Measurements from ENCODE around the gene ATP9A. TPM values are rescaled to one million over a fixed set of nuclear protein-coding genes. Genes with fewer than 3 reads are reported as not detected.
A peak's percentile ranks its signal among the peaks of the same experiment; 100 is the strongest.

ATP9A gene
- total RNA-seq, 1 experiment from 2014 or later: 31.3 TPM

DNA sequence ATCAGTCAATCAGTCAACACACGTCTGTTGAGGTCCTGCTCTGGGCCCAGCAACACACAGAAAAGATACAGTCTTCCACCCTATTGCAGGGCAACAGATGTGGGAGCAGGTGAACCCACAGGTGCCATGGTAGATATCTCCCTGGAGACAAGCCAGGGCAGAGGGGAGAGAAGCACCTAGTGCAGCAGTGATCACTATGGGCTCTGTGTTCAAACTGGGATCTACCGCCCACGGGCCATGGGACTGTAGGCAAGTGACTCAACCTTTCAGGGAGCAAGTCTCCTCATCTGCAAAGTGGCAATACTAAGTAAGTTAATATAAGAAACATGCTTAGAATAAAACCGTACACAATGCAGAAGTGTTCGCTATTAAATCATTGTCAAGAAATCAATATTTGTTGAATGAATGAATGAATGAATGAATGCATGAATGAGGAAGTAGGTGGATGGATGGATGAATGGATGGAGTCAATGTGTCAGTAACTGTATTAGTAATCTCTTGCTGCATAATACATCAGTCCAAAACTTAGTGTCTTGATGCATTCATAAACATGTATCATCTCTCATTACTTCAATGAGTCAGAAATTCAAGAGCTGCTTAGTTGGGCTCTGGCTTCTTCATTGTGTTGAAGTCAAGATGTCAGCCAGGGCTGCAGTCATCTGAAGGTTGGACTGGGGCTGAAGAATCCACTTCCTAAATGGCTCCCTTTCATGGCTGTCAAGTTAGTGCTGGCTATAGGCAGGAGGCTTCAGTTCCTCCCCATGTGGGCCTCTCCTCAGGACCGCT, 193.7 kb downstream of the ATP9A start:
- Histone ChIP-seq H3K27me3 (ENCODE audit: low read length) (no peaks in the 10 kb centered on the region), H3K9me2 (replicated peaks; ENCODE audit: low read length) (no peaks in the 10 kb centered on the region), H3K27ac (ENCODE audit: low read length) (no peak overlapping the region), H3K79me2 (ENCODE audit: low read length) (no peaks in the 10 kb centered on the region), H3K4me2 (ENCODE audit: low read length) (no peak overlapping the region), H4K20me1 (ENCODE audit: low read length) (no peaks in the 10 kb centered on the region), H3K4me1 (ENCODE audit: insufficient read depth, low read length) (peaks cover 19% of the 10 kb centered on the region), H3F3A (ENCODE audit: low read length, unreplicated experiment) (peaks cover 2% of the 10 kb centered on the region), H3K36me3 (ENCODE audit: low read depth, low read length) (no peaks in the 10 kb centered on the region), H3K4me3 (ENCODE audit: low read length) (no peak overlapping the region), H2AFZ (ENCODE audit: low read length) (no peak overlapping the region), H3K9ac (ENCODE audit: low read length) (no peak overlapping the region), H3K9me3 (ENCODE audit: low read length) (no peaks in the 10 kb centered on the region)
- intact Hi-C loops (cut with micrococcal nuclease): no loop called here
- TF ChIP-seq EZH2 (IDR thresholded peaks at IDR 0.05; ENCODE audit: low read length, unreplicated experiment) (no peak), EZH2phosphoT487 (IDR thresholded peaks at IDR 0.05; ENCODE audit: borderline replicate concordance, low read length) (no peak)
- TF ChIP-seq, protein P1, sequence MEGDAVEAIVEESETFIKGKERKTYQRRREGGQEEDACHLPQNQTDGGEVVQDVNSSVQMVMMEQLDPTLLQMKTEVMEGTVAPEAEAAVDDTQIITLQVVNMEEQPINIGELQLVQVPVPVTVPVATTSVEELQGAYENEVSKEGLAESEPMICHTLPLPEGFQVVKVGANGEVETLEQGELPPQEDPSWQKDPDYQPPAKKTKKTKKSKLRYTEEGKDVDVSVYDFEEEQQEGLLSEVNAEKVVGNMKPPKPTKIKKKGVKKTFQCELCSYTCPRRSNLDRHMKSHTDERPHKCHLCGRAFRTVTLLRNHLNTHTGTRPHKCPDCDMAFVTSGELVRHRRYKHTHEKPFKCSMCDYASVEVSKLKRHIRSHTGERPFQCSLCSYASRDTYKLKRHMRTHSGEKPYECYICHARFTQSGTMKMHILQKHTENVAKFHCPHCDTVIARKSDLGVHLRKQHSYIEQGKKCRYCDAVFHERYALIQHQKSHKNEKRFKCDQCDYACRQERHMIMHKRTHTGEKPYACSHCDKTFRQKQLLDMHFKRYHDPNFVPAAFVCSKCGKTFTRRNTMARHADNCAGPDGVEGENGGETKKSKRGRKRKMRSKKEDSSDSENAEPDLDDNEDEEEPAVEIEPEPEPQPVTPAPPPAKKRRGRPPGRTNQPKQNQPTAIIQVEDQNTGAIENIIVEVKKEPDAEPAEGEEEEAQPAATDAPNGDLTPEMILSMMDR (conservative IDR thresholded peaks at IDR 0.05; ENCODE audit: low read depth, low read length): no peak
- ATAC-seq (no peak), DNase-seq (peak; percentile 45)
- ChIA-PET CTCF (interaction anchor here (1.7 kb wide), 1 partner anchor 21 kb away, joined by 5 read pairs; no protein-coding TSS in a partner anchor), POLR2A (ENCODE audit: unreplicated experiment) (interaction anchor here (0.6 to 1.1 kb wide), 2 partner anchors 42 to 149 kb away, joined by 5 to 6 read pairs; no protein-coding TSS in a partner anchor)
- BruUV-seq (replicated peaks): no TSS peak

DNA sequence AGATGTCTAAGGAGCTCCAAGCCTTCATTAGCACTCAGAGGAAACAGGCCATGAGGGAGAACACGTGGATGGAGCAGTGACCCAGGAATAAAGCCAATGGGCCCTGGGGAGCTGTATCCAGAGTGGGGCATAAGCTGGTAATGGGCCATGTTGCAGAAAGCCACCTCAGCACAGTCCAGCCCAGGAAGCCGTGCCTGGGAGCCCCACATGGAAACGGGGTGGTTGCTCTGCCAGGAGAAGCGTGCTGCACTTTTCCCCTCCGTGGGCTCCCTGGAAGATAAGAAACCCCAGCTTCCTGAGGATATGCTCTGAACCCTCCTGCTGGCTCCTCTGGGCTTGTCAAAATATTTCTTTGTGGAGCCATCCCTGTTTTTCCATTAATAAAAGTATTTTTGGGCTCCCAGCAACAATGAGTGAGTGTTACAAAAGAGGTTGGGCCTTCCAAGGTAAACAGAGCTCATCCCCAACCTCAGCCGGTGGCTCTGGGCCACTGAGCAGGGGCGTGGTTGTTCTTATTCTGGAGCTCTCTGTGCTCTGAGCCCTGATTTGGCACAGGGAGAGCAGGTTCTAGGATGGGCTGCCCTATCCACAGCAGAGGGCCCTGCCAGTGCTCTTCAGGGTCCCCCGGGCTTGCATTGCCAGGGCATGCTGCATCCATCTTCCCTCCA, 194.5 kb downstream of the ATP9A start:
- ChIA-PET POLR2A (ENCODE audit: unreplicated experiment) (interaction anchor here (0.6 to 1.1 kb wide), 4 partner anchors 10 to 149 kb away, joined by 3 to 6 read pairs (median 5); no protein-coding TSS in a partner anchor), CTCF (interaction anchor here (0.5 to 1.7 kb wide), 2 partner anchors 21 to 54 kb away, joined by 5 to 10 read pairs; no protein-coding TSS in a partner anchor)
- peaks cover 5% of the 10 kb centered on the region for H3F3A ChIP-seq (ENCODE audit: low read length, unreplicated experiment)
- H2AFZ ChIP-seq (ENCODE audit: low read length): no peak overlapping the region
- no peaks in the 10 kb centered on the region for H3K9me3 ChIP-seq (ENCODE audit: low read length)
- peak overlapping the region; percentile 11 for H3K4me2 ChIP-seq (ENCODE audit: low read length)
- H3K9me2 ChIP-seq (replicated peaks; ENCODE audit: low read length): no peaks in the 10 kb centered on the region
- intact Hi-C loops (cut with micrococcal nuclease): no loop called here
- peaks cover 25% of the 10 kb centered on the region for H3K4me1 ChIP-seq (ENCODE audit: insufficient read depth, low read length)
- H3K27ac ChIP-seq (ENCODE audit: low read length): no peak overlapping the region
- H3K9ac ChIP-seq (ENCODE audit: low read length): no peak overlapping the region
- H4K20me1 ChIP-seq (ENCODE audit: low read length): no peaks in the 10 kb centered on the region
- no TSS peak for BruUV-seq (replicated peaks)
- TF ChIP-seq EZH2phosphoT487 (IDR thresholded peaks at IDR 0.05; ENCODE audit: borderline replicate concordance, low read length): no peak
- TF ChIP-seq, protein P1 (conservative IDR thresholded peaks at IDR 0.05; ENCODE audit: low read depth, low read length): no peak
- no peak for TF ChIP-seq EZH2 (IDR thresholded peaks at IDR 0.05; ENCODE audit: low read length, unreplicated experiment)
- H3K27me3 ChIP-seq (ENCODE audit: low read length): no peaks in the 10 kb centered on the region
- no peaks in the 10 kb centered on the region for H3K79me2 ChIP-seq (ENCODE audit: low read length)
- ATAC-seq: peak; percentile 85
- H3K36me3 ChIP-seq (ENCODE audit: low read depth, low read length): no peaks in the 10 kb centered on the region
- no peak overlapping the region for H3K4me3 ChIP-seq (ENCODE audit: low read length)
- DNase-seq: peak; percentile 80

All from PC-3 (cell line).